H1 (cell line): Measurements from ENCODE around the gene HELT. TPM values are rescaled to one million over a fixed set of nuclear protein-coding genes. Genes with fewer than 3 reads are reported as not detected.

Experiments
- CTCF ChIA-PET: fragments of 300-600 bp; sonication (Branson Sonifier 250); formaldehyde crosslinking; loops from one replicate; lab custom pipeline; 2021; ENCODE audit not compliant: partially characterized antibody; lab: Charles Lee
- POLR2A ChIA-PET: fragments of 300-600 bp; sonication (Branson Sonifier 250); formaldehyde crosslinking; loops from one replicate; lab custom pipeline; 2021; ENCODE audit warnings: inconsistent platforms; ENCODE audit not compliant: partially characterized antibody; lab: Charles Lee
- DNase-seq, 2 experiments: peaks; one replicate each; pipeline versions ENCODE4 v3.0.0 to v3.0.0-alpha.2; 2010 to 2022; ENCODE audit warnings: low spot score in 2 of 2, low read depth in 1 of 2, mixed read lengths in 1 of 2
- FAIRE-seq: peaks from 2 replicates; lab custom pipeline; 2011; peaks lifted over from hg19 to GRCh38; lab: Jason Lieb, UNC
- H2AFZ ChIP-seq: 2 replicates; pipeline ENCODE4 v1.8.1; 2012; ENCODE audit warnings: low read length, inconsistent platforms
- H2AK5ac ChIP-seq: 2 replicates; pipeline ENCODE4 v1.6.1; 2013; ENCODE audit warnings: low read depth, low read length
- H2BK120ac ChIP-seq: replicated peaks from 2 replicates; pipeline ENCODE3; 2013; ENCODE audit warnings: low read depth, low read length, inconsistent platforms
- H2BK12ac ChIP-seq: 2 replicates; pipeline ENCODE4 v1.6.1; 2013; ENCODE audit warnings: low read depth, low read length
- H2BK15ac ChIP-seq: 2 replicates; pipeline ENCODE4 v1.6.1; 2013; ENCODE audit warnings: low read length
- H2BK20ac ChIP-seq: 2 replicates; pipeline ENCODE4 v1.6.1; 2013; ENCODE audit warnings: low read length
- H2BK5ac ChIP-seq: 2 replicates; pipeline ENCODE4 v1.6.1; 2013; ENCODE audit warnings: low read depth, low read length
- H3K14ac ChIP-seq: 2 replicates; pipeline ENCODE4 v1.6.1; 2013; ENCODE audit warnings: inconsistent platforms; ENCODE audit not compliant: insufficient read length
- H3K18ac ChIP-seq: 2 replicates; pipeline ENCODE4 v1.6.1; 2013; ENCODE audit warnings: low read length; ENCODE audit errors: extremely low read depth
- H3K23ac ChIP-seq: 2 replicates; pipeline ENCODE4 v1.6.1; 2013; ENCODE audit warnings: inconsistent platforms; ENCODE audit not compliant: insufficient read length
- H3K23me2 ChIP-seq: 2 replicates; pipeline ENCODE4 v1.6.1; 2013; ENCODE audit warnings: low read depth, low read length
- H3K27ac ChIP-seq: 2 replicates; pipeline ENCODE4 v1.6.1; 2011; ENCODE audit warnings: low read depth, low read length, inconsistent platforms
- H3K27me3 ChIP-seq, 4 experiments: replicated peaks in 1 of 4; 1 replicate in 1 of 4; 2 replicates in 3 of 4; pipeline versions ENCODE4 v1.6.1 to v1.8.1; 2011 to 2013; ENCODE audit warnings: low read length in 3 of 4, mild to moderate bottlenecking in 3 of 4, inconsistent platforms in 2 of 4, mixed read lengths in 2 of 4, moderate library complexity in 1 of 4; ENCODE audit not compliant: control insufficient read depth in 3 of 4, insufficient read depth in 3 of 4; ENCODE audit errors: extremely low read depth in 1 of 4
- H3K36me3 ChIP-seq, 4 experiments: 2 replicates each; pipeline versions ENCODE4 v1.6.1 to v1.8.1; 2011 to 2013; ENCODE audit warnings: mild to moderate bottlenecking in 4 of 4, low read length in 3 of 4, moderate library complexity in 2 of 4, control low read depth in 1 of 4, inconsistent platforms in 1 of 4; ENCODE audit not compliant: insufficient read depth in 4 of 4, control insufficient read depth in 2 of 4
- H3K4ac ChIP-seq: replicated peaks from 2 replicates; pipeline ENCODE3; 2013; ENCODE audit warnings: low read length, low read depth, mixed read lengths, inconsistent platforms; ENCODE audit not compliant: insufficient read length
- H3K4me1 ChIP-seq, 4 experiments: replicated peaks in 1 of 4; 1 replicate in 1 of 4; 2 replicates in 3 of 4; pipeline versions ENCODE4 v1.6.1 to v1.8.1; 2011 to 2013; ENCODE audit warnings: low read length in 3 of 4, inconsistent platforms in 2 of 4, mixed read lengths in 1 of 4; ENCODE audit not compliant: insufficient read depth in 4 of 4, control insufficient read depth in 3 of 4
- H3K4me2 ChIP-seq, 2 experiments: 2 replicates each; pipeline versions ENCODE4 v1.6.1 to v1.8.1; 2011 to 2013; ENCODE audit warnings: low read depth in 2 of 2, low read length in 2 of 2, control low read depth in 1 of 2, inconsistent platforms in 1 of 2, mild to moderate bottlenecking in 1 of 2; ENCODE audit not compliant: insufficient read depth in 1 of 2
- H3K4me3 ChIP-seq, 4 experiments: fragments of 200-600, 300-600 bp in 1 of 4; sonication (generic), shearing (Covaris generic), sonication (Bioruptor Twin) in 1 of 4; 2 replicates each; pipeline versions ENCODE4 v1.5.1 to v1.8.1; 2011 to 2016; ENCODE audit warnings: low read length in 4 of 4, low read depth in 3 of 4, control low read depth in 2 of 4, inconsistent platforms in 2 of 4, mild to moderate bottlenecking in 2 of 4, mixed read lengths in 1 of 4, moderate library complexity in 1 of 4; ENCODE audit not compliant: insufficient read depth in 2 of 4; ENCODE audit errors: extremely low read depth in 1 of 4
- H3K56ac ChIP-seq: replicated peaks from 2 replicates; pipeline ENCODE3; 2013; ENCODE audit warnings: low read depth, mild to moderate bottlenecking, mixed read lengths, low read length, inconsistent platforms; ENCODE audit not compliant: insufficient read length
- H3K79me1 ChIP-seq: 2 replicates; pipeline ENCODE4 v1.6.1; 2013; ENCODE audit warnings: low read depth, low read length, control low read depth
- H3K79me2 ChIP-seq, 2 experiments: 2 replicates each; pipeline versions ENCODE4 v1.6.1 to v1.8.1; 2012 to 2013; ENCODE audit warnings: low read length in 2 of 2, mild to moderate bottlenecking in 2 of 2, inconsistent platforms in 1 of 2; ENCODE audit not compliant: insufficient read depth in 2 of 2, control insufficient read depth in 1 of 2
- H3K9ac ChIP-seq, 4 experiments: replicated peaks in 1 of 4; 1 replicate in 1 of 4; 2 replicates in 3 of 4; pipeline versions ENCODE4 v1.6.1 to v1.8.1; 2011 to 2013; ENCODE audit warnings: low read depth in 3 of 4, low read length in 3 of 4, control low read depth in 2 of 4, mild to moderate bottlenecking in 2 of 4, moderate library complexity in 2 of 4, inconsistent platforms in 1 of 4; ENCODE audit errors: extremely low read depth in 1 of 4
- H3K9me3 ChIP-seq, 2 experiments: 2 replicates each; pipeline versions ENCODE4 v1.6.1 to v1.8.1; 2012 to 2013; ENCODE audit warnings: mild to moderate bottlenecking in 2 of 2, moderate library complexity in 2 of 2, control low read depth in 1 of 2, inconsistent platforms in 1 of 2, low read depth in 1 of 2, low read length in 1 of 2, mixed read lengths in 1 of 2; ENCODE audit not compliant: insufficient read depth in 2 of 2
- H4K20me1 ChIP-seq, 2 experiments: replicated peaks in 1 of 2; 2 replicates each; pipeline versions ENCODE3 to v1.8.1; 2011 to 2013; ENCODE audit warnings: inconsistent platforms in 2 of 2, low read length in 2 of 2, mild to moderate bottlenecking in 1 of 2; ENCODE audit not compliant: insufficient read depth in 2 of 2, control insufficient read depth in 1 of 2
- H4K5ac ChIP-seq: 2 replicates; pipeline ENCODE4 v1.6.1; 2013; ENCODE audit warnings: low read length, low read depth, mixed read lengths, inconsistent platforms; ENCODE audit not compliant: insufficient read length
- H4K8ac ChIP-seq: 2 replicates; pipeline ENCODE4 v1.8.0; 2013; ENCODE audit warnings: mild to moderate bottlenecking, moderate library complexity, low read length, inconsistent platforms; ENCODE audit not compliant: insufficient read depth; ENCODE audit errors: extremely low read depth
- H4K91ac ChIP-seq: replicated peaks from 2 replicates; pipeline ENCODE3; 2013; ENCODE audit warnings: low read length, mixed read lengths, inconsistent platforms; ENCODE audit not compliant: insufficient read length
- CBX8 ChIP-seq: fragments of 300-800, 300-1000 bp; sonication (generic); IDR thresholded peaks from 2 replicates; pipeline ENCODE4 v1.7.1; 2016; ENCODE audit warnings: low read depth, low read length, borderline replicate concordance
- RAD21 ChIP-seq, 2 experiments: IDR thresholded peaks in 1 of 2; conservative IDR thresholded peaks in 1 of 2; 2 replicates each; pipeline ENCODE4 v1.6.1; 2011; ENCODE audit warnings: low read depth in 2 of 2, low read length in 2 of 2, improper control_type of control experiment in 1 of 2, inconsistent platforms in 1 of 2, mild to moderate bottlenecking in 1 of 2, moderate library complexity in 1 of 2
- SIN3A ChIP-seq, 2 experiments: IDR thresholded peaks in 1 of 2; conservative IDR thresholded peaks in 1 of 2; 2 replicates each; pipeline ENCODE4 v1.6.1; 2011 to 2012; ENCODE audit warnings: low read length in 2 of 2, improper control_type of control experiment in 1 of 2, low read depth in 1 of 2, mild to moderate bottlenecking in 1 of 2
- SP4 ChIP-seq: IDR thresholded peaks from 2 replicates; pipeline ENCODE4 v1.6.1; 2012; ENCODE audit warnings: low read length, inconsistent platforms
- TEAD4 ChIP-seq: IDR thresholded peaks from 2 replicates; pipeline ENCODE4 v1.6.1; 2012; ENCODE audit warnings: low read depth, low read length, inconsistent platforms, mixed read lengths
- YY1 ChIP-seq: IDR thresholded peaks from 2 replicates; pipeline ENCODE4 v1.6.1; 2011; ENCODE audit warnings: low read depth, mild to moderate bottlenecking, low read length
- WGBS, 2 experiments: shearing (Covaris generic) in 1 of 2; methylation state at CpG; one replicate each; pipeline versions ENCODE4 v1.1.6 to v1.1.7; 2013 to 2015; ENCODE audit warnings: low lambda C conversion rate in 2 of 2, mixed read lengths in 2 of 2, inconsistent platforms in 1 of 2, low coverage in 1 of 2, missing lambda C conversion rate in 1 of 2; ENCODE audit not compliant: insufficient replicate concordance in 2 of 2, insufficient coverage in 1 of 2, insufficient read length in 1 of 2; ENCODE audit errors: extremely low coverage in 1 of 2, missing lambda C conversion rate in 1 of 2; 5-methylcytosine and 5-hydroxymethylcytosine counted together
- polyA plus RNA-seq, 7 experiments: library from polyadenylated mRNA; depleted of rRNA in 3 of 7; stranded (reverse) in 5 of 7; unstranded in 2 of 7; fragments of >200 nt in 5 of 7; fragments of 200-250 nt in 2 of 7; gene quantifications; 1 replicate in 5 of 7; 2 replicates in 1 of 7; 4 replicates in 1 of 7; pipeline versions ENCODE4 v1.2.1 to v1.2.3, GENCODE V29; 2011 to 2013; ENCODE audit warnings: missing spikeins in 2 of 7, mixed read lengths in 2 of 7
- total RNA-seq: library from RNA; stranded (reverse); fragmentation: NEBNext Ultra II Directional; extraction: Animal tissue kit (Norgen Biotek cat#: 25700); gene quantifications from 2 replicates; pipeline ENCODE4 v1.2.1, GENCODE V29; 2021

The HELT gene
- total and polyA plus RNA-seq, 2 of the 8 experiments (the other 6 are each of a cell fraction or from before 2014, with no cell fraction given) = 0.32 to 0.35 TPM

- DNase-seq (no peak), FAIRE-seq (no peak)
- Histone ChIP-seq H3K4me3 (no peak overlapping the region), H2BK15ac (no peak overlapping the region), H3K23ac (no peak overlapping the region), H3K18ac (no peak overlapping the region), H2AFZ (no peak overlapping the region), H3K9ac (no peak overlapping the region), H3K27ac (no peak overlapping the region), H3K14ac (no peak overlapping the region), H3K79me2 (no peaks in the 10 kb centered on the region), H3K4me2 (no peak overlapping the region), H4K5ac (no peak overlapping the region), H3K36me3 (no peaks in the 10 kb centered on the region), H2BK20ac (no peak overlapping the region), H3K4me1 (no peaks in the 10 kb centered on the region; a peak in 1 of 7 replicates), H3K9me3 (no peaks in the 10 kb centered on the region), H2BK5ac (no peak overlapping the region), H3K27me3 (no peaks in the 10 kb centered on the region; a peak in 2 of 7 replicates), H2BK120ac (no peak overlapping the region), H2BK12ac (no peak overlapping the region), H3K4ac (no peak overlapping the region), H2AK5ac (no peak overlapping the region), H3K56ac (no peak overlapping the region), H3K79me1 (no peaks in the 10 kb centered on the region), H3K23me2 (no peaks in the 10 kb centered on the region), H4K20me1 (no peaks in the 10 kb centered on the region), H4K91ac (no peak overlapping the region), H4K8ac (no peak overlapping the region)
- 77% methylated on average over 6 of the region's 6 CpGs; no CpG with 5 or more reads in 1 of the 2 experiments for WGBS, 2 experiments
- TF ChIP-seq CBX8 (no peak), YY1 (no peak), SP4 (no peak), SIN3A (conservative IDR thresholded peaks at IDR 0.05 in 1 of 2, IDR thresholded peaks at IDR 0.05 in 1 of 2; ENCODE audit: low read depth in 1 of 2, low read length in 2 of 2) (no peak), RAD21 (IDR thresholded peaks at IDR 0.05 in 1 of 2, conservative IDR thresholded peaks at IDR 0.05 in 1 of 2; ENCODE audit: low read depth in 2 of 2, low read length in 2 of 2) (no peak), TEAD4 (no peak)
- ChIA-PET CTCF (interaction anchor here (1.1 to 1.5 kb wide), 2 partner anchors 198 to 233 kb away, joined by 3 to 4 read pairs; no protein-coding TSS in a partner anchor), POLR2A (interaction anchor here (0.8 kb wide), 1 partner anchor 10 kb away, joined by 3 read pairs; no protein-coding TSS in a partner anchor)
Observed at GRCh38 chr4:184978211-184978610, 40.1 kb upstream of the HELT start.
